IMR-90 (cell line): Measurements from ENCODE around the gene QSOX2. TPM values are rescaled to one million over a fixed set of nuclear protein-coding genes. Genes with fewer than 3 reads are reported as not detected.

Source experiments
- ATAC-seq: fragments of 200-7000 bp; cut with Tn5 transposase; 2 replicates; pipeline ENCODE4 v1.9.1; 2020; ENCODE audit warnings: low read depth, mild to moderate bottlenecking, moderate library complexity
- BruUV-seq: library from RNA; stranded (reverse); fragments of 400-500 nt; replicated peaks from 2 replicates; lab custom pipeline; 2021; lab: Mats Ljungman, UMichigan
- CTCF ChIA-PET: fragments of 300-600 bp; formaldehyde crosslinking; extraction: SDS; loops from one replicate; lab custom pipeline; 2021; ENCODE audit warnings: antibody characterized with exemption; lab: Yijun Ruan, JAX
- POLR2A ChIA-PET: fragments of 300-600 bp; sonication (Branson Sonifier 250); formaldehyde crosslinking; loops from one replicate; lab custom pipeline; 2022; ENCODE audit warnings: antibody characterized with exemption; ENCODE audit not compliant: unreplicated experiment; lab: Charles Lee
- DNase-seq: peaks from one replicate; pipeline ENCODE4 v3.0.0; 2013
- H2AFZ ChIP-seq: replicated peaks from 2 replicates; pipeline ENCODE3; 2013; ENCODE audit warnings: low read length, mild to moderate bottlenecking; ENCODE audit not compliant: poor library complexity
- H2AK5ac ChIP-seq: 2 replicates; pipeline ENCODE4 v1.6.1; 2013; ENCODE audit warnings: low read depth, low read length, inconsistent platforms
- H2AK9ac ChIP-seq: replicated peaks from 2 replicates; pipeline ENCODE3; 2013; ENCODE audit warnings: mild to moderate bottlenecking, low read depth, low read length, moderate library complexity; ENCODE audit not compliant: poor library complexity
- H2BK120ac ChIP-seq: 2 replicates; pipeline ENCODE4 v1.6.1; 2013; ENCODE audit warnings: low read depth, low read length, inconsistent platforms
- H2BK15ac ChIP-seq: 3 replicates; pipeline ENCODE4 v1.6.1; 2013; ENCODE audit warnings: low read depth, low read length, inconsistent platforms
- H2BK20ac ChIP-seq: 2 replicates; pipeline ENCODE4 v1.6.1; 2013; ENCODE audit warnings: low read depth, mild to moderate bottlenecking, inconsistent platforms, low read length, moderate library complexity
- H2BK5ac ChIP-seq: 2 replicates; pipeline ENCODE4 v1.6.1; 2013; ENCODE audit warnings: mild to moderate bottlenecking, low read depth, low read length, inconsistent platforms; ENCODE audit not compliant: poor library complexity, severe bottlenecking
- H3K14ac ChIP-seq: replicated peaks from 2 replicates; pipeline ENCODE4 v1.6.1; 2013; ENCODE audit warnings: low read depth, low read length, inconsistent platforms
- H3K18ac ChIP-seq: 2 replicates; pipeline ENCODE4 v1.6.1; 2013; ENCODE audit warnings: low read depth, low read length, control low read depth
- H3K23ac ChIP-seq: 2 replicates; pipeline ENCODE4 v1.6.1; 2013; ENCODE audit warnings: low read depth, low read length, inconsistent platforms
- H3K27ac ChIP-seq: 2 replicates; pipeline ENCODE4 v1.5.1; 2013; ENCODE audit warnings: mild to moderate bottlenecking, control low read depth, low read length; ENCODE audit not compliant: insufficient read depth
- H3K27me3 ChIP-seq: 2 replicates; pipeline ENCODE4 v1.6.1; 2013; ENCODE audit warnings: low read length; ENCODE audit not compliant: control insufficient read depth, insufficient read depth
- H3K36me3 ChIP-seq: 2 replicates; pipeline ENCODE4 v1.6.1; 2013; ENCODE audit warnings: low read length, mixed read lengths; ENCODE audit not compliant: control insufficient read depth, insufficient read depth
- H3K4ac ChIP-seq: 2 replicates; pipeline ENCODE4 v1.6.1; 2013; ENCODE audit warnings: low read depth, low read length, inconsistent platforms
- H3K4me1 ChIP-seq: 2 replicates; pipeline ENCODE4 v1.6.1; 2013; ENCODE audit warnings: low read length, mixed read lengths; ENCODE audit not compliant: control insufficient read depth, insufficient read depth
- H3K4me2 ChIP-seq: 2 replicates; pipeline ENCODE4 v1.6.1; 2013; ENCODE audit warnings: low read depth, mild to moderate bottlenecking, control low read depth, low read length, moderate library complexity
- H3K4me3 ChIP-seq: 2 replicates; pipeline ENCODE4 v1.5.1; 2013; ENCODE audit warnings: low read depth, mild to moderate bottlenecking, control low read depth, low read length, moderate library complexity; ENCODE audit not compliant: insufficient read depth
- H3K56ac ChIP-seq: 2 replicates; pipeline ENCODE4 v1.6.1; 2013; ENCODE audit warnings: low read length, inconsistent platforms; ENCODE audit not compliant: insufficient read depth; ENCODE audit errors: extremely low read depth
- H3K79me1 ChIP-seq, 2 experiments: 2 replicates each; pipeline ENCODE4 v1.6.1; 2013; ENCODE audit warnings: low read length in 2 of 2, inconsistent platforms in 1 of 2, low read depth in 1 of 2
- H3K9ac ChIP-seq: 2 replicates; pipeline ENCODE4 v1.6.1; 2013; ENCODE audit warnings: low read depth, low read length, control low read depth
- H3K9me1 ChIP-seq: 2 replicates; pipeline ENCODE4 v1.6.1; 2013; ENCODE audit warnings: low read length, inconsistent platforms; ENCODE audit not compliant: insufficient read depth
- H3K9me3 ChIP-seq: 2 replicates; pipeline ENCODE4 v1.6.1; 2013; ENCODE audit warnings: low read length; ENCODE audit not compliant: control insufficient read depth, insufficient read depth
- H4K20me1 ChIP-seq: 2 replicates; pipeline ENCODE4 v1.6.1; 2013; ENCODE audit warnings: low read length, inconsistent platforms; ENCODE audit not compliant: insufficient read depth
- H4K5ac ChIP-seq: 2 replicates; pipeline ENCODE4 v1.6.1; 2013; ENCODE audit warnings: mild to moderate bottlenecking, low read depth, low read length, control low read depth
- H4K8ac ChIP-seq, 2 experiments: 2 replicates each; pipeline ENCODE4 v1.6.1; 2013; ENCODE audit warnings: low read depth in 2 of 2, low read length in 2 of 2, control low read depth in 1 of 2, inconsistent platforms in 1 of 2
- H4K91ac ChIP-seq: 2 replicates; pipeline ENCODE4 v1.6.1; 2013; ENCODE audit warnings: low read depth, low read length, inconsistent platforms; ENCODE audit not compliant: insufficient read depth
- CTCF ChIP-seq: conservative IDR thresholded peaks from 2 replicates; pipeline ENCODE4 v1.5.1; 2012; ENCODE audit warnings: mild to moderate bottlenecking, low read depth, low read length, improper control_type of control experiment
- RAD21 ChIP-seq: IDR thresholded peaks from 2 replicates; pipeline ENCODE4 v1.6.1; 2012; ENCODE audit warnings: low read length, improper control_type of control experiment
- RFX5 ChIP-seq: IDR thresholded peaks from 2 replicates; pipeline ENCODE4 v1.8.0; 2012; ENCODE audit warnings: low read depth, mild to moderate bottlenecking, low read length, moderate library complexity
- SMC3 ChIP-seq: fragments of 150-350 bp; IDR thresholded peaks from 2 replicates; pipeline ENCODE4 v1.6.1; 2016; ENCODE audit warnings: low read depth, mild to moderate bottlenecking, antibody characterized with exemption, low read length, moderate library complexity
- WGBS, 2 experiments: methylation state at CpG; one replicate each; pipeline versions ENCODE4 v1.1.5 to v1.1.7; 2013; ENCODE audit warnings: missing lambda C conversion rate in 2 of 2; ENCODE audit not compliant: insufficient read length in 1 of 2; ENCODE audit errors: extremely low coverage in 2 of 2; 5-methylcytosine and 5-hydroxymethylcytosine counted together
- dilution Hi-C: fragments of 300-500 bp; cut with HindIII; formaldehyde crosslinking; loops from one replicate; pipeline ENCODE4 v1.14.3; 2018; ENCODE audit warnings: low sequenced_read_pairs; ENCODE audit not compliant: unreplicated experiment
- in situ Hi-C: fragments of 300-500 bp; cut with MboI; formaldehyde crosslinking; loops from 3 replicates; pipeline ENCODE4 v1.14.3; 2019; ENCODE audit warnings: low sequenced_read_pairs, inconsistent platforms, mixed read lengths
- intact Hi-C: fragments of 100-400 bp; cut with micrococcal nuclease; formaldehyde crosslinking; loops from 2 replicates; pipeline ENCODE4 v1.10.0; 2022
- polyA plus RNA-seq, 3 experiments: library from polyadenylated mRNA; depleted of rRNA; stranded (reverse); fragments of >200 nt; gene quantifications; 2 replicates each; pipeline ENCODE4 v1.2.3, GENCODE V29; 2012; ENCODE audit warnings: low replicate concordance in 1 of 3
- total RNA-seq: library from RNA; depleted of rRNA; stranded (reverse); fragments of >200 nt; gene quantifications from 2 replicates; pipeline ENCODE4 v1.2.3, GENCODE V29; 2012

Gene QSOX2
- total and polyA plus RNA-seq, 2 of the 4 experiments (the other 2 are of a cell fraction), result 5.9 to 12.9 TPM

DNA sequence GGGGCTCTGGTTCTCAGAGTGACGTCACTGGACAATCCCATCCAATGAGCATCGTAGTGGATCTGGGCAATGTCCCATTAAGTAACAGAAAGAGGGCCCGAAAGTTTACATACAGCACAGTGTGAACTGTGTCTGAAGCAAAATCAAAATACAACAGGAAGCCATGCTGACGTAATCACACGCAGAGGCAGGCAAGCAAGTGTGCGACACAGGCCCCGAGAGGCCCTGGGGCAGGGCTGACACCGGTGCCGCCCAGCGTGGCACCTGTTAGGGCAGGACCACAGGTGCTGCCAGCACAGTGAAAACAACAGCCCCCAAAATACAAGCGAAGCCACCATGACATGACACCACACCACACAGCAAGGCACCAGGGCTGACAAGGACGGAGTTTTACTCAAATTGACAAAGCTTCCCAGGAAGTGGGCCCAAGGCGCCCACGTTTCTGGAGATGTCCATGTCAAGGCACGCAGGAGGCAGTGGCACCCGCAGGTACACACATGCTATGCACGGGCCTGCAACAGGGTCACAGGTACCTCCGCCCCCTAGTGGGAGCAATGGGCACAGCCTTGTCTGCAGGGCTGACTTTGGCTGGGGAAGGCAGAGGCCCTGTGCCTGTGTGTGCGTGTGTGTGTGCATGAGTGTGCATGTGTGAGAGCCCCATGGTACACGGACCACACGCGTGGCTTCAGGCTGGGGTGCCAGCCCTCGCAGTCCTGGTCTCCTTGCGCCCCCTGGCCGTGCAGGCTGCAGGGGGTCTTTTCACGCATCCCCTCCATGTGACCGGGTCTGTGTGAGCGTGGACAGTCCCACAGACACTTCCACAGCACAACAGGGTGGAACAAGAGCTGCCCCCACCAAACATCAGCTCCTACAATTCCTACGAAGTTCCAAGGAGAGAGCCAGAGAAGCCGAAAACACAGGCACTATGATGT, 19.6 kb downstream of the QSOX2 start:
- no peak overlapping the region for H3K27ac ChIP-seq
- TF ChIP-seq SMC3 (peak; percentile 38), CTCF (peak; percentile 63), RAD21 (peak; percentile 45; the same call in 1 of the 2 replicates), RFX5 (no peak)
- dilution Hi-C loops, result no loop called here
- no peaks in the 10 kb centered on the region for H3K9me3 ChIP-seq
- no peak overlapping the region for H3K9ac ChIP-seq
- H3K36me3 ChIP-seq, result peaks cover 16% of the 10 kb centered on the region
- no peak overlapping the region for H3K4me2 ChIP-seq
- peaks cover 6% of the 10 kb centered on the region; the same call in 1 of the 2 replicates for H3K9me1 ChIP-seq
- H4K20me1 ChIP-seq, result peaks cover 34% of the 10 kb centered on the region
- H2BK15ac ChIP-seq, result no peak overlapping the region
- H3K79me1 ChIP-seq, result peaks cover 11 to 32% of the 10 kb centered on the region in 2 experiments; a peak in 3 of 4 replicates
- H3K23ac ChIP-seq, result no peak overlapping the region
- H2BK120ac ChIP-seq, result no peak overlapping the region
- ChIA-PET CTCF (no interaction called here), POLR2A (no interaction called here)
- H2AK9ac ChIP-seq, result no peak overlapping the region
- no peak overlapping the region for H3K4me3 ChIP-seq
- intact Hi-C loops, result no loop called here
- H3K27me3 ChIP-seq, result no peaks in the 10 kb centered on the region
- in situ Hi-C loops, result no loop called here
- WGBS, 2 experiments, result 83% methylated on average over 12 of the region's 30 CpGs; no CpG with 5 or more reads in 1 of the 2 experiments
- H2AK5ac ChIP-seq, result no peak overlapping the region
- peaks cover 6% of the 10 kb centered on the region; the same call in 1 of the 2 replicates for H3K4me1 ChIP-seq
- H3K18ac ChIP-seq, result no peak overlapping the region
- H2AFZ ChIP-seq, result peak overlapping the region; percentile 65
- no peak overlapping the region for H2BK20ac ChIP-seq
- no peak overlapping the region for H4K8ac ChIP-seq
- H2BK5ac ChIP-seq, result no peak overlapping the region
- no peak overlapping the region for H3K56ac ChIP-seq
- no peak overlapping the region for H3K4ac ChIP-seq
- no peak overlapping the region for H4K91ac ChIP-seq
- no TSS peak for BruUV-seq
- DNase-seq (peak; percentile 31), ATAC-seq (peak; percentile 88)
- H4K5ac ChIP-seq, result no peak overlapping the region
- H3K14ac ChIP-seq, result no peak overlapping the region
